OCI-M2 (cell line): Measurements from ENCODE around the gene ZNF565.
"Not testable (repeated sequence)": the region's sequence is repeated elsewhere in the genome, so short reads cannot be mapped to it uniquely, and the experiment has no call there.

ENCODE experiments used
- DNase-seq: peaks from one replicate; lab custom pipeline; 2025; ENCODE audit not compliant: unreplicated experiment; lab: John Stamatoyannopoulos, UW

The ZNF565 gene

GRCh38 chr19:36215276-36216123 lies 1.0 kb upstream of the ZNF565 start:
- DNase-seq = no peak

GRCh38 chr19:36212895-36213294 lies 1.6 kb downstream of the ZNF565 start:
- DNase-seq = no peak

DNA sequence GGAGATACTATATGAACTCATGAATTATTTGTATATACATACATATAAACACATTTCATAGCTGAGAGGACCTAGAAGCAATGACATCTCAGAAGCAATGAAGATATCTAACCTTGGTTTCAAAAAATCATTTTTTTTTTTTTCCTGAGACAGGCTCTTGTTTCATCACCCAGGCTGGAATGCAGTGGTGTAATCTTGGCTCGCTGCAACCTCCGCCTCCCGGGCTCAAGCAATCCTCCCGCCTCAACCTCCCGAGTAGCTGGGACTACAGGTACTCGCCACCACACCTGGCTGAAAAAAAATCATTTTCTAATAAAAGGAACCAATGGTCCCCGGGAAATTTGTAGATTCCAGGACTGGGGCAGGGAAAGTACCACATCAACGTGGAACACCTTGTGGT lies 4.0 kb downstream of the ZNF565 start:
- no peak for DNase-seq

- DNase-seq = no peak
These were observed 5.1 kb downstream of the ZNF565 start for GRCh38 chr19:36209372-36209771.

DNA sequence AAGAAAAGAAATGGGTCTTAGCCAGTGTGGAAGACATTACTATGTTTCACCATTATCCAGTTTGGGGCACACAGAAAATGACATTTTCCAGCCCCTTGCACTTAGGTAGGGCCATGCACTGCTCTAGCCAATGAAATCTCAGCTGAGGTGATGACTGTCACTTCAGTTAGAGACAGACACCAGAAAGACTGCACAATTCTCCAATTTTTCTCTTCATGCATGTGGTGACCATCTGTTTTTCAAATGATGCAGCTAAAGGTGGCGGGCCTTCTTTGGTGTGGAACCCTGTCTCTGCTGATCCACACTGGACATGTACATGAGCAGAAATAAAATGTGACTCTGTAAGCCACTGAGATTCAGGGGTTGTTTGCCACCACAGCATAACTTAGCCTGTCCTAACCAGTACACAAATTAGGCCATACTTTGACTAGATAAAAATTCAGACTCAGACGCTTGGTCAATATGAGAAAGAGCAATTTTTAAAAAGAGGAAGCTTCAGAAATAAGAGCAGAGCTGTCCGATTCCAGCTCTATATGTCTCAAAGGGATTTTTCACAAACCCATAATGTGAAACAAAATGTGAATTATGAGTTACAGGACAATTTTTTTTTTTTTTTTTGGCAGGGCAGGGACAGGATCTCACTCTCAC lies 6.7 kb downstream of the ZNF565 start:
- DNase-seq = no peak

DNA sequence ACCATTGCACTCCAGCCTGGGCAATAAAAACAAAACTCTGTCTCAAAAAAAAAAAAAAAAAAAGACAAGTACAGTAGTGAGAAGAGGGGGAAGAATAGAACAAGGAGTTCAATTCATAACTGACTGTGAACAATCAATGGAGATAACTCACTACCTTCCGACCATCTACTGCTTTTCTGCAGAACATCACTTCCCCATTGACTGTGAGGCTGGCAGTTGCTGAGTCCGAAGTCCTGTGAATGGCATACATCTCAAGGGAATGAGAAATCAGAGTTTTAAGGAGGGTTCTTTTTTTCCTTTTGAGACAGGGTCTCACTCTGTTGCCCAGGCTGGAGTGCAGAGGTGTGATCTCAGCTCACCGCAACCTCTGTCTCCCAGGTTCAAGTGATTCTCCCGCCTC lies 11.2 kb downstream of the ZNF565 start:
- DNase-seq = no peak

- DNase-seq = no peak
These were observed 12.8 kb downstream of the ZNF565 start for GRCh38 chr19:36201684-36202083.

DNA sequence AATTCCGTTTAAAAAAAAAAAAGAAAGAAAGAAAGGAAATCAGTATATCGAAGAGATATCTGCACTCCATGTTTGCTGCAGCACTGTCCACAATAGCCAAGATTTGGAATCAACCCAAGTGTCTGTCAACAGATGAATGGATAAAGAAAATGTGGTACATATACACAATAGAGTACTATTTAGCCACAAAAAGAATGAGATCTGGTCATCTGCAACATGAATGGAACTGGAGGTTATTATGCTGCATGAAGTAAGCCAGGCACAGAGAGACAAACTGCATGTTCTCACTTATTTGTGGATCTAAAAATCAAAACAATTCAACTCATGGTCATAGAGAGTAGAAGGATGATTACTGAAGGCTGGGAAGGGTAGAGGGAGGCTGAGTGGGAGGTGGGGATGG lies 16.3 kb downstream of the ZNF565 start:
- DNase-seq = no peak

DNA sequence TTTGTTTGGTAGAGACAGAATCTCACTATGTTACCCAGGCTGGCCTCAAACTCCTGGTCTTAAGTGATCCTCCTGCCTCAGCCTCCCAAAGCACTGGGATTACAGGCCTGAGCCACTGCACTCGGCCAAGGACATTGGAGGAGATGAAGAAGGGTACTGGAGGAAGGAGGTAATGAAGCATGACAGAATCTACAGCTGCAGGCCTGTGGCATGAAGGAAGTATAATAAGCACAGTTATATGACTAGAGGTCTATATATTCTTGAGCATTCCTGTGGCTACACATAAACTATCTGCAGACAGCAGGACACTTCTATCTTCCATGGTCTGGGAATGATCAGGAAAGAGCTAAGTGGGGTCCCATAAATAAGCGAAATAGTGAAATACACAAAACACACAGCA lies 18.2 kb downstream of the ZNF565 start:
- DNase-seq = no peak

DNA sequence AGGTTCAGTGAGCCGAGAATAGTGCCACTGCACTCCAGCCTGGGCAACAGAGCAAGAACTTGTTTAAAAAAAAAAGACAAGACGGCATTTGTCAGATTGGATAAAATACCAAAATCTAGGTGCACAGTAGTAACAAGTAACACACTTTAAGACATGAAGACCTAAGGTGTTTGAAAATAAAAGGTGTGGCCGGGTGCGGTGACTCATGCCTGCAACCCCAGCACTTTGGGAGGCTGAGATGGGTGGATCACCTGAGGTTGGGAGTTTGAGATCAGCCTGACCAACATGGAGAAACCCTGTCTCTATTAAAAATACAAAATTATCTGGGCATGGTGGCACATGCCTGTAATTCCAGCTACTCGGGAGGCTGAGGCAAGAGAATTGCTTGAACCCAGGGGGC lies 27.7 kb downstream of the ZNF565 start:
- not testable (repeated sequence) for DNase-seq

DNA sequence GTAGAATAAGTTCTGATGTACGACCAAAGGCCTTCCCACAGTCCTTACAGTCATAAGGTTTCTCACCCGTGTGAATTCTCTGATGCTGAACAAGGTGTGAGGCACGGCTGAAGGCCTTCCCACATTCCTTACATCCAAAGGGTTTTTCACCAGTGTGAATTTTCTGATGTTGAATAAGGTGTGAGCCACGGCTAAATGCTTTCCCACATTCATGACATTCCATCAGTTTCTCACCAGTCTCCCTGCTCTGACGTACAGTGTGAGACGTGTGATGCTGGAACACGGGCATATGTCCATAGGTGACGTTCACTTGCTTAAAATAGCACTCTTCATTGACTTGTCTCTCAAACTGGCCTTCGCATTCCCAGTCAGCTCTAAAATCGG lies 31.2 kb downstream of the ZNF565 start:
- no peak for DNase-seq

- DNase-seq = no peak
These were observed 31.7 kb downstream of the ZNF565 start for GRCh38 chr19:36182612-36183244.

- not testable (repeated sequence) for DNase-seq
These were observed 35.4 kb downstream of the ZNF565 start for GRCh38 chr19:36179077-36179476.

GRCh38 chr19:36173846-36174245 lies 40.6 kb downstream of the ZNF565 start:
- not testable (repeated sequence) for DNase-seq

DNA sequence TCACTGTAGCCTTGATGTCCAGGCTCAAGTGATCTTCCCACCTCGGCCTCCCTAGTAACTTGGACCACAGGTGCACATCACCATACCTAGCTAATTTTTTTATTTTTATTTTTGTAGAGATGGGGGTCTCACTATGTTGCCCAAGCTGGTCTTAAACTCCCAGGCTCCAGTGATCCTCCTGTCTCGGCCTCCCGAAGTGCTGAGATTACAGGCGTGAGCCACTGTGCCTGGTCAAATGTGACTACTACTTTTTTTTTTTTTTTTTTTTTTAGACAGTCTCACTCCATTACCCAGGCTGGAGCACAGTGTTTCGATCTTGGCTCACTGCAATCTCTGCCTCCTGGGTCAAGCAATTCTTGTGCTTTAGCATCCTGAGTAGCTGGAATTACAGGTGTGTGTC lies 41.6 kb downstream of the ZNF565 start:
- no peak for DNase-seq

GRCh38 chr19:36169084-36169760 lies 45.2 kb downstream of the ZNF565 start:
- DNase-seq = no peak

DNA sequence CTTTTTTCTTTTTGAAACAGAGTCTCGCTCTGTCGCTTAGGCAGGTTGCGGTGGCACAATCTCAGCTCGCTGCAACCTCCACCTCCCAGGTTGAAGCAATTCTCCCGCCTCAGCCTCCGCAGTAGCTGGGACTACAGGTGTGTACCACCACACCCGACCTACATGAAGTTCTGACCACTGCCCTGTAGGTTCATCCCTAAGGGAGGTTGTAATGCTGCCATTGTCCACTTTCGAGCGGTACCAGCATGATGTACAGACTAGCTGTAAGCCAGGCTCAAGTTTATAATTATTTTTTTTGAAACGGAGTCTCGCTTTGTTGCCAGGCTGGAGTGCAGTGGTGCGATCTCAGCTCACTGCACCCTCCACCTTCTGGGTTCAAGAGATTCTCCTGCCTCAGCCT lies 50.7 kb downstream of the ZNF565 start:
- no peak for DNase-seq

GRCh38 chr19:36160821-36161596 lies 53.5 kb downstream of the ZNF565 start:
- DNase-seq = no peak

DNA sequence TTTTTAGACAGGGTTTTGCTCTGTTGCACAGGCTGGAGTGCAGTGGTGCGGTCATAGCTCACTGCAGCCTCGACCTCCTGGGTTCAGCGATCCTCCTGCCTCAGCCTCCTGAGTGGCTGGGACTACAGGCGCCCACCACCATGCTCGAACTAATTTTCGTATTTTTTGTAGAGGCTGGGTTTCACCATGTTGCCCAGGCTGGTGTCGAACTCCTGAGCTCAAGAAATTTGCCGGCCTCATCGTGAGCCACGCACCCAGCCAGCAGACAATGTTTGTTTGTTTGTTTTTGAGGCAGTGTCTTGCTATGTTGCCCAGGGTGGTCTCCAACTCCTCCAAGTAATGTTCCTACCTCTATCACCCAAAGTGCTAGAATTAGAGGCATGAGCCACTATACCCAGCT lies 61.3 kb downstream of the ZNF565 start:
- no peak for DNase-seq

- no peak for DNase-seq
These were observed 61.9 kb downstream of the ZNF565 start, which contains the start of gene COX7A1 for GRCh38 chr19:36152352-36153091. Gene COX7A1, minus strand, starts transcription at chr19:36152447. Its CDS starts 40 bp downstream, at chr19:36152407.
